ENCODE data around the gene DYNC1I2.

- TF ChIP-seq POLR2A (IDR thresholded peaks at IDR 0.05) (no peak), CTCF (IDR thresholded peaks at IDR 0.05) (no peak), EP300 (IDR thresholded peaks at IDR 0.05) (no peak)
Observed at GRCh38 chr2:171787333-171788072, 100.2 kb downstream of the DYNC1I2 start.

Data from sigmoid colon (tissue), 4 donors.